ENCODE results near the gene RNASEH2C.
A peak's percentile ranks its signal among the peaks of the same experiment; 100 is the strongest.
"Not testable (repeated sequence)": the region's sequence is repeated elsewhere in the genome, so short reads cannot be mapped to it uniquely, and the experiment has no call there.

The RNASEH2C gene

DNA sequence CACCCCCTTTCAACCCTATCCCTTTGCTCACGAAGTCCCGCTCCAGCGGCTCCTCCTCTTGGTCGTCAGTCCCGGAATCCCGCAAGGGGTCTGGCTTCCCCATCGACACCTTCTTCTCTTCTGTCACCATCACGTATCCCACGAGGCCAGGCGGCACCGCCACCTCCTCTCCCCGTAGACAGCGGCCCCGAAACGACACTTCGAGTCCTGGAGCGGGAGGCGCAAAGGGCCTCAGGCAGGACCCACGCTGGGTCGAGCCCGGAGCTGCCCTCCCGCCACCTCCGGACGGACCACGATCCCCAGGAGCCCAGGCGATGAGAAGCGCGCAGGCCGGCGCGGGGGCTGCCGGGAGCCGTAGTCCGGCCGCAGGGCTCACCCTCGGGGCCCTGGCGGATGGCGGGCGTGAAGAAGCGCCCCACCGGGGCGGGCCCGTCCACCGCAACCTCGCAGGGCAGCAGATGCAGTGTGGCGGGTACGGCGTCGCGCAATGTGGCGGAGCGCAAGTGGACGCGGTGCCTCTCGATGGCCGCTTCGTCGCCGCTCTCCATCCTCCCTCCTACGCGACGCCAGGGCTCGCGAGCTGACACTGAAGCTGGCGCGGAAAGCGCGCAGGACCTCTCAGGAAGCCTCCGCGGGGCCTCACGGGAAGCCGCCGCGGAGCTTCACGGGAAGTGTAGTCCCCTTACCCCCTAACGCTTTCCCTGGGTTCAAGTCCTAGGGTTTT, at the start of gene RNASEH2C:
Gene RNASEH2C (minus strand): TSS at position 588 of the 724 bp plus-strand sequence. CDS start 40 bp downstream, at position 548.
- Histone ChIP-seq H3K4me3 (peak within 1 kb of the TSS; percentile 67), H3K27me3 (ENCODE audit: low read depth) (no peaks in the 10 kb centered on the region), H3K9me3 (no peaks in the 10 kb centered on the region), H3K36me3 (replicated peaks) (peaks cover 49% of the 10 kb centered on the region), H3K4me1 (peaks cover 6% of the 10 kb centered on the region)
- peak; percentile 87 for DNase-seq (ENCODE audit: low spot score in 2 of 2)
- in situ Hi-C loops (cut with MboI; ENCODE audit: low sequenced_read_pairs), result no loop called here

GRCh38 chr11:65767806-65768205, 47.2 kb upstream of the RNASEH2C start:
- H3K4me1 ChIP-seq; H3K36me3 ChIP-seq (replicated peaks); DNase-seq (ENCODE audit: low spot score in 2 of 2); H3K9me3 ChIP-seq; H3K27me3 ChIP-seq (ENCODE audit: low read depth); H3K4me3 ChIP-seq; in situ Hi-C loops (cut with MboI; ENCODE audit: low sequenced_read_pairs): not testable (repeated sequence)

- no peaks in the 10 kb centered on the region for H3K4me1 ChIP-seq
- no peaks in the 10 kb centered on the region for H3K36me3 ChIP-seq (replicated peaks)
- no peaks in the 10 kb centered on the region for H3K27me3 ChIP-seq (ENCODE audit: low read depth)
- no peak overlapping the region for H3K4me3 ChIP-seq
- no peaks in the 10 kb centered on the region for H3K9me3 ChIP-seq
- no peak for DNase-seq (ENCODE audit: low spot score in 2 of 2)
- in situ Hi-C loops (cut with MboI; ENCODE audit: low sequenced_read_pairs), result no loop called here
Observed at GRCh38 chr11:65767406-65767805, 46.8 kb upstream of the RNASEH2C start.

DNA sequence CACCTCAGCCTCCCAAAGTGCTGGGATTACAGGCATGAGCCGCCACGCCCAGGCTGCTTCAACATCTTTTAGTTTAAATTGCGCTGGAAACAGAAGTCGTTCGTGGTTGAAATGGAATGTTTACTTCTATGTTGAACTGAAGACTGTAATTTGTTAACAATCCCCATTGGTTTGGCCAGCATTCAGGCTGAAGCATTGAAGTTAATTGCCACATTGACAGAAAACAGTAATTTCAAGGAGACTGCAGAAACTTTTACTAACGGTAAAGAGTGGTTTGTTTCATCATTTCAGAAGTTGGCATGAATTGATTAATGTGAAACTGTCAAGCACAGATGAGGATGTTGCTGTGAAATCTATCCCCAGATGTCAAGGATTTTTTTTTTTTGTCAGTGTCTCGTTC, 45.9 kb upstream of the RNASEH2C start:
- no peaks in the 10 kb centered on the region for H3K36me3 ChIP-seq (replicated peaks)
- no peak for DNase-seq (ENCODE audit: low spot score in 2 of 2)
- H3K9me3 ChIP-seq, result peaks cover 2% of the 10 kb centered on the region; the same call in 1 of the 2 replicates
- no peaks in the 10 kb centered on the region for H3K27me3 ChIP-seq (ENCODE audit: low read depth)
- in situ Hi-C loops (cut with MboI; ENCODE audit: low sequenced_read_pairs), result no loop called here
- no peak overlapping the region for H3K4me3 ChIP-seq
- no peaks in the 10 kb centered on the region for H3K4me1 ChIP-seq

DNA sequence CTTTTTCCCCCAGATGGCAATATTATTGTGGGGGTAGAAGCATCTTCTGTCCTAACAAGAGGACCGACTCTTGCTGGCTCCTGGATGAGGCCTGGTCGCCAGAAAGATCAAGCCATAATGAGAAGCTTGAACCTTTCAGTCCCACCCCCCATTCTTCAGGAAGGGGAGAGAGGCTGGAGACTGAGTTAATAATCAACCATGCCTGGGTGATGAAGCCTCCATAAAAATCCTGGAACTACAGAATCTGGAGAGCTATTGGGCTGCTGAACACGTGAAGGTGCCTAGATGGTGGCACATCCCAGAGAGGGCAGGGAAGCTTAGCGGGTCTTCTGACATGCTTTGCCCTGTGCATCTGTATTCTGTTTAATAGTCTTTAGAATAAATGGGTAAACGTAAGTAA, 43.8 kb upstream of the RNASEH2C start:
- no peaks in the 10 kb centered on the region for H3K36me3 ChIP-seq (replicated peaks)
- H3K27me3 ChIP-seq (ENCODE audit: low read depth), result no peaks in the 10 kb centered on the region
- in situ Hi-C loops (cut with MboI; ENCODE audit: low sequenced_read_pairs), result no loop called here
- no peak overlapping the region for H3K4me3 ChIP-seq
- H3K4me1 ChIP-seq, result no peaks in the 10 kb centered on the region
- peaks cover 3% of the 10 kb centered on the region; the same call in 1 of the 2 replicates for H3K9me3 ChIP-seq
- DNase-seq (ENCODE audit: low spot score in 2 of 2), result no peak

DNA sequence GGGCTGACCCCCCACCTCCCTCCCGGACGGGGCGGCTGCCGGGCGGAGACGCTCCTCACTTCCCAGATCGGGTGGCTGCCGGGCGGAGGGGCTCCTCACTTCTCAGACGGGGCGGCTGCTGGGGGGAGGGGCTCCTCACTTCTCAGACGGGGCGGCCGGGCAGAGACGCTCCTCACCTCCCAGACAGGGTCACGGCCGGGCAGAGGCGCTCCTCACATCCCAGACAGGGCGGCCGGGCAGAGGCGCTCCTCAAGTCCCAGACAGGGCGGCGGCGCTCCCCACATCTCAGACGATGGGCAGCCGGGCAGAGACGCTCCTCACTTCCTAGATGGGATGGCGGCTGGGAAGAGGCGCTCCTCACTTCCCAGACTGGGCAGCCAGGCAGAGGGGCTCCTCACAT, 42.2 kb upstream of the RNASEH2C start:
- H3K4me3 ChIP-seq; DNase-seq (ENCODE audit: low spot score in 2 of 2); H3K9me3 ChIP-seq; in situ Hi-C loops (cut with MboI; ENCODE audit: low sequenced_read_pairs); H3K36me3 ChIP-seq (replicated peaks); H3K27me3 ChIP-seq (ENCODE audit: low read depth); H3K4me1 ChIP-seq: not testable (repeated sequence)

DNA sequence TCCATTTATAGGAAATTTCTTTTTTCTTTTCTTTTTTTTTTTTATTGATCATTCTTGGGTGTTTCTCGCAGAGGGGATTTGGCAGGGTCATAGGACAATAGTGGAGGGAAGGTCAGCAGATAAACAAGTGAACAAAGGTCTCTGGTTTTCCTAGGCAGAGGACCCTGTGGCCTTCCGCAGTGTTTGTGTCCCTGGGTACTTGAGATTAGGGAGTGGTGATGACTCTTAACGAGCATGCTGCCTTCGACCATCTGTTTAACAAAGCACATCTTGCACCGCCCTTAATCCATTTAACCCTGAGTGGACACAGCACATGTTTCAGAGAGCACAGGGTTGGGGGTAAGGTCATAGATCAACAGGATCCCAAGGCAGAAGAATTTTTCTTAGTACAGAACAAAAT, 41.6 kb upstream of the RNASEH2C start:
- in situ Hi-C loops (cut with MboI; ENCODE audit: low sequenced_read_pairs); H3K4me1 ChIP-seq: not testable (repeated sequence)

GRCh38 chr11:65745049-65745448, 24.5 kb upstream of the RNASEH2C start:
- in situ Hi-C loops (cut with MboI; ENCODE audit: low sequenced_read_pairs), result no loop called here
- Histone ChIP-seq H3K9me3 (0 out of 2 replicates have a peak, but pooled peaks cover 2% of the 10 kb centered on the region), H3K36me3 (replicated peaks) (no peaks in the 10 kb centered on the region), H3K4me1 (no peaks in the 10 kb centered on the region), H3K4me3 (no peak overlapping the region), H3K27me3 (ENCODE audit: low read depth) (peaks cover 14% of the 10 kb centered on the region)
- DNase-seq (ENCODE audit: low spot score in 2 of 2), result no peak

More for the DNA sequence above, 41.6 kb upstream of the RNASEH2C start:
- H3K36me3 ChIP-seq (replicated peaks); H3K9me3 ChIP-seq; H3K27me3 ChIP-seq (ENCODE audit: low read depth); DNase-seq (ENCODE audit: low spot score in 2 of 2); H3K4me3 ChIP-seq: not testable (repeated sequence)

DNA sequence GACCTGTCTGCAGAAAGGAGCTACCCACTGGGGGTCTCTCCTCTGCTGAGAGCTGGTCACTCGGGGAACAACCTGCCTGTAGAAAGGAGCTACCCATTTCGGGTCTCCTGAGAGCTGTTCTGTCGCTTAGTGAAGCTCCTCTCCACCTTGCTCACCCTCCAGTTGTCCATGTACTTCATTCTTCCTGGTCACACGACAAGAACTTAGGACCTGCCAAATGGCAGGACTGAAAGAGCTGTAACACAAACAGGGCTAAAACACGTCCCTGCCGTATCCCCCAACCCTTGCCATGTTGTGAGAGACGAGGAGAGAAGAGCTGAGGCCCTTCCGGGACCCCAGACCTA, 24.1 kb upstream of the RNASEH2C start:
- DNase-seq (ENCODE audit: low spot score in 2 of 2), result no peak
- 0 out of 2 replicates have a peak, but pooled peaks cover 2% of the 10 kb centered on the region for H3K9me3 ChIP-seq
- peaks cover 10% of the 10 kb centered on the region for H3K27me3 ChIP-seq (ENCODE audit: low read depth)
- in situ Hi-C loops (cut with MboI; ENCODE audit: low sequenced_read_pairs), result no loop called here
- no peaks in the 10 kb centered on the region for H3K36me3 ChIP-seq (replicated peaks)
- H3K4me1 ChIP-seq, result no peaks in the 10 kb centered on the region
- H3K4me3 ChIP-seq, result no peak overlapping the region

DNA sequence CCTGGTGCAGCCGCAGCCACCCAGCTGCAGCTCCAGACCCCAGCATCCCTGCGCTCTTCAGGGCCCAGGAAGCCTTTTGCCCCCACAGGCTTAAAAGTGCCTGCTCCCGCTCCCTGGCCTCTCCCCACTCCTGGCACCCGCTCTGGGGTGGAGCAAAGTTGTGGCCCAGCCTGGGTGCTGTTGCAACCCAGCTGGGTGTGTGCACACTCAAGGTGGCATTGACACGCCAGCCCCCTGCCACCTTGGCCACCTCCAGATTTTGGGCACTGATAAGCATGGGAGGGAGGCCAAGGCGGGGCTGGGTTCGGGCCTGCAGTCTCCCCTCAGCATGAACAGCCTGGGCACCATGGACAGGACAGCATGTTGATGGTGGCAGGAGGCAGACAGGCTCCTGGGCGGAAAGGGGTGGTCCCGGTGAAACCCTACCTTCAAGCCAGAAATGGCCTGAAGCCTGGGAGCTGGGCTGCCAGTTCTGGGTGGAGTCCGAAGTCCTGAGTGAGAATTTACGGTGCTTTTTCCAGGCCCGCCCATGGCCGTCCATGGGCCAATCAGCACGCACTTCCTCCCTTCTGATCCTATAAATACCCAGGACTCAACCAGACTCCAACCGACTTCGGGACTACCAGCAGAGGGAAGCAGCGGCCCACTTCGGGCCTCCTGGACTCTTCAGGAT, 23.6 kb upstream of the RNASEH2C start:
- H3K9me3 ChIP-seq, result 0 out of 2 replicates have a peak, but pooled peaks cover 2% of the 10 kb centered on the region
- in situ Hi-C loops (cut with MboI; ENCODE audit: low sequenced_read_pairs), result no loop called here
- H3K27me3 ChIP-seq (ENCODE audit: low read depth), result peaks cover 9% of the 10 kb centered on the region; the same call in 1 of the 2 replicates
- H3K36me3 ChIP-seq (replicated peaks), result no peaks in the 10 kb centered on the region
- peak in 1 of 2 experiments; percentile 31 for DNase-seq (ENCODE audit: low spot score in 2 of 2)
- H3K4me1 ChIP-seq, result no peaks in the 10 kb centered on the region
- no peak overlapping the region for H3K4me3 ChIP-seq

GRCh38 chr11:65743681-65744025, 23.1 kb upstream of the RNASEH2C start:
- H3K27me3 ChIP-seq (ENCODE audit: low read depth), result peaks cover 6% of the 10 kb centered on the region; the same call in 1 of the 2 replicates
- H3K9me3 ChIP-seq, result 0 out of 2 replicates have a peak, but pooled peaks cover 3% of the 10 kb centered on the region
- DNase-seq (ENCODE audit: low spot score in 2 of 2), result no peak
- in situ Hi-C loops (cut with MboI; ENCODE audit: low sequenced_read_pairs), result no loop called here
- H3K36me3 ChIP-seq (replicated peaks), result no peaks in the 10 kb centered on the region
- no peaks in the 10 kb centered on the region for H3K4me1 ChIP-seq
- no peak overlapping the region for H3K4me3 ChIP-seq

GRCh38 chr11:65742353-65742752, 21.8 kb upstream of the RNASEH2C start:
- H3K4me1 ChIP-seq, result no peaks in the 10 kb centered on the region
- no peaks in the 10 kb centered on the region for H3K36me3 ChIP-seq (replicated peaks)
- in situ Hi-C loops (cut with MboI; ENCODE audit: low sequenced_read_pairs), result no loop called here
- no peaks in the 10 kb centered on the region for H3K27me3 ChIP-seq (ENCODE audit: low read depth)
- no peak overlapping the region for H3K4me3 ChIP-seq
- peaks cover 9% of the 10 kb centered on the region for H3K9me3 ChIP-seq
- DNase-seq (ENCODE audit: low spot score in 2 of 2), result no peak

- Histone ChIP-seq H3K4me1 (no peaks in the 10 kb centered on the region), H3K9me3 (peaks cover 9% of the 10 kb centered on the region), H3K36me3 (replicated peaks) (no peaks in the 10 kb centered on the region), H3K27me3 (ENCODE audit: low read depth) (no peaks in the 10 kb centered on the region), H3K4me3 (no peak overlapping the region)
- in situ Hi-C loops (cut with MboI; ENCODE audit: low sequenced_read_pairs), result no loop called here
- DNase-seq (ENCODE audit: low spot score in 2 of 2), result no peak
Observed at GRCh38 chr11:65741185-65741584, 20.6 kb upstream of the RNASEH2C start.

DNA sequence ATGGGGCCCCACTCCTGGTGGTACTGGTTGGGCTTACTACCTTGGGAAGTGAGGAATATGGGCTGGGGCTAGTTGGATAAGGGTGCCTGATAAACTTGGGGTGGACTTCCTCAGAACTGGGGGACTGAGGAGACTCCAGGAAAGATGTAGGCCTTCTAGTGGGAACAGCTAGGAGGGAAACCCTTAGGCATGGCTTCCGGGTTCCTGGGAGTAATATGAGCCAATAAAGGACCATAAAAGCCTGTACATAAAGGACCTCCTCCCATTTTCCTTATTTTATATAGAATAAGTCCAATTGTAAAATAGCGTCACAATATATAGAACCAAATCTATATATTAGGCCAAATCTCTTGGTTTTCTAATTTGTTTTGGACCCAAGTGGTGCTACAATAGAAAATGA, 18.4 kb upstream of the RNASEH2C start:
- Histone ChIP-seq H3K27me3 (ENCODE audit: low read depth) (no peaks in the 10 kb centered on the region), H3K9me3 (peaks cover 9% of the 10 kb centered on the region), H3K36me3 (replicated peaks) (no peaks in the 10 kb centered on the region), H3K4me1 (no peaks in the 10 kb centered on the region), H3K4me3 (no peak overlapping the region)
- no peak for DNase-seq (ENCODE audit: low spot score in 2 of 2)
- in situ Hi-C loops (cut with MboI; ENCODE audit: low sequenced_read_pairs), result no loop called here
